Activated CD8-positive, alpha-beta T cell treated with anti-CD3 and anti-CD28 coated beads for 36 hours (primary cell): ENCODE data around the gene PTPRN2. TPM values are rescaled to one million over a fixed set of nuclear protein-coding genes. Genes with fewer than 3 reads are reported as not detected.

Source experiments
- ATAC-seq: fragments of 200-7000 bp; cut with Tn5 transposase; one replicate; pipeline ENCODE4 v1.10.0; 2021; ENCODE audit warnings: mild to moderate bottlenecking, moderate library complexity
- CTCF ChIA-PET: fragments of 350-600 bp; sonication (Branson Sonifier 250); formaldehyde crosslinking; loops from one replicate; lab custom pipeline; 2021; ENCODE audit warnings: antibody characterized with exemption; lab: Charles Lee
- POLR2A ChIA-PET: fragments of 350-600 bp; sonication (Branson Sonifier 250); formaldehyde crosslinking; loops from one replicate; lab custom pipeline; 2021; ENCODE audit warnings: antibody characterized with exemption; lab: Charles Lee
- DNase-seq: peaks from one replicate; pipeline ENCODE4 v3.0.0-alpha.2; 2020
- H3K27ac Mint-ChIP-seq: one replicate; pipeline ENCODE4 v1.8.0; 2021; ENCODE audit warnings: mild to moderate bottlenecking, mixed read lengths
- H3K27me3 Mint-ChIP-seq: one replicate; pipeline ENCODE4 v1.8.0; 2021; ENCODE audit warnings: mixed read lengths
- H3K36me3 Mint-ChIP-seq: one replicate; pipeline ENCODE4 v1.8.0; 2021; ENCODE audit warnings: low read depth, mixed read lengths
- H3K4me1 Mint-ChIP-seq: one replicate; pipeline ENCODE4 v1.8.0; 2021; ENCODE audit warnings: low read depth, mixed read lengths
- H3K4me3 Mint-ChIP-seq: one replicate; pipeline ENCODE4 v1.8.0; 2021; ENCODE audit warnings: mild to moderate bottlenecking, moderate library complexity, mixed read lengths
- H3K9me3 Mint-ChIP-seq: one replicate; pipeline ENCODE4 v1.8.0; 2021; ENCODE audit warnings: mixed read lengths
- intact Hi-C: fragments of 100-400 bp; cut with micrococcal nuclease; formaldehyde crosslinking; loops from one replicate; pipeline ENCODE4 v1.10.0; 2022
- total RNA-seq, 2 experiments: library from RNA; stranded (reverse); gene quantifications; one replicate each; pipeline ENCODE4 v1.2.3, GENCODE V29; 2021
- TF ChIP-seq, protein P1 (sequence below): fragments of 200-600 bp; IDR thresholded peaks from one replicate; pipeline ENCODE4 v1.8.0; 2022; ENCODE audit warnings: antibody characterized with exemption, mild to moderate bottlenecking

PTPRN2 gene
- total RNA-seq, 2 experiments from 2014 or later = 0.49 to 0.65 TPM

DNA sequence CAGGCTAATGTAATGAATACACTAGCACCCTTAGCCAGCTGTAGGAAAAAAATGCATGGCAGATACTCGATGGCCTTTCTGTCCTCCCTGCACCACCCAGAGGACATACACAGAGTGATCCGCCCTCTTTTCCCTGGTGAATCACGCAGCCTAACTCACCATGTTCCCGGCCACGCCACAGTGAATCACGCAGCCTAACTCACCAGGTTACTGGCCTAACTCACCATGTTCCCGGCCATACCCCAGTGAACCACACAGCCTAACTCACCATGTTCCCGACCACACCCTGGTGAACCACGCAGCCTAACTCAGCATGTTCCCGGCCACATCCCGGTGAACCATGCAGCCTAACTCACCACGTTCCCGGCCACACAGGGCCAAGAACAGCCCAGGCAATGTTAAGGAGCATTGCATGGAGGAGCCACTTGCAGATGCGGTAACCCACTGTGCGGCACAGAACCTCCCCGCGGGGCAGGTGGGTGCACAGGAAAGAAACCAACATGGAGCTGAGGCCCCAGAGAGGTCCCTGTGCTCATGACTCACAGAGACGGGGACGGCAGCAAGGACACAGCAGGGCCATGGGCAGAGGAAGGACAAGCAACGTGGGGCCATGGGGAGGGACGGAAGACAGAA, 742.3 kb downstream of the PTPRN2 start:
- Mint-ChIP-seq H3K36me3 (no peaks in the 10 kb centered on the region), H3K27me3 (no peaks in the 10 kb centered on the region), H3K4me1 (no peaks in the 10 kb centered on the region), H3K4me3 (no peak overlapping the region), H3K27ac (no peak overlapping the region), H3K9me3 (no peaks in the 10 kb centered on the region)
- ATAC-seq (no peak), DNase-seq (no peak)
- intact Hi-C loops = no loop called here
- CTCF ChIA-PET = no interaction called here
- POLR2A ChIA-PET = no interaction called here
- TF ChIP-seq, protein P1, sequence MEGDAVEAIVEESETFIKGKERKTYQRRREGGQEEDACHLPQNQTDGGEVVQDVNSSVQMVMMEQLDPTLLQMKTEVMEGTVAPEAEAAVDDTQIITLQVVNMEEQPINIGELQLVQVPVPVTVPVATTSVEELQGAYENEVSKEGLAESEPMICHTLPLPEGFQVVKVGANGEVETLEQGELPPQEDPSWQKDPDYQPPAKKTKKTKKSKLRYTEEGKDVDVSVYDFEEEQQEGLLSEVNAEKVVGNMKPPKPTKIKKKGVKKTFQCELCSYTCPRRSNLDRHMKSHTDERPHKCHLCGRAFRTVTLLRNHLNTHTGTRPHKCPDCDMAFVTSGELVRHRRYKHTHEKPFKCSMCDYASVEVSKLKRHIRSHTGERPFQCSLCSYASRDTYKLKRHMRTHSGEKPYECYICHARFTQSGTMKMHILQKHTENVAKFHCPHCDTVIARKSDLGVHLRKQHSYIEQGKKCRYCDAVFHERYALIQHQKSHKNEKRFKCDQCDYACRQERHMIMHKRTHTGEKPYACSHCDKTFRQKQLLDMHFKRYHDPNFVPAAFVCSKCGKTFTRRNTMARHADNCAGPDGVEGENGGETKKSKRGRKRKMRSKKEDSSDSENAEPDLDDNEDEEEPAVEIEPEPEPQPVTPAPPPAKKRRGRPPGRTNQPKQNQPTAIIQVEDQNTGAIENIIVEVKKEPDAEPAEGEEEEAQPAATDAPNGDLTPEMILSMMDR = no peak

DNA sequence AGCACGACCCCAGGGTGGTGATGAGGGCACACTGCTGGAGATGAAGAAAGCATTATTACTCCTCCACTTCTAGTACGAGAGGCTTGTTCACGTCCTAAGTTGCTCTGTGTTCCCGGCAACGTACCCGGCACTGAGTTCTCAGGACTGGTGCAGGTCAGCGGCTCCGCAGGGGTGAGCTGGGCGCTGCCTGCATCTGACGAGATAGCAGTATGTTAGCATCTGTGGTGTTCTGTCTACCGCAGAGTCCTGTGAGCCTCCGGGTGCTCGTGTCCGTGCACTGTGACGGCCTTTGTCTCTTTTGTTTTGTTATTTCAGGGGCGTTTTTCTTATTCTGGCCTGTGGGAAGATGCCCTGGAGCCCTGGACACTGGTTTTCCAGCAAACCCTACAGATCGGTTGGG, 743.0 kb downstream of the PTPRN2 start:
- no peak for ATAC-seq
- intact Hi-C loops = no loop called here
- ChIA-PET POLR2A (no interaction called here), CTCF (no interaction called here)
- H3K4me1 Mint-ChIP-seq = no peaks in the 10 kb centered on the region
- no peaks in the 10 kb centered on the region for H3K27me3 Mint-ChIP-seq
- TF ChIP-seq, protein P1 = no peak
- H3K9me3 Mint-ChIP-seq = no peaks in the 10 kb centered on the region
- no peaks in the 10 kb centered on the region for H3K36me3 Mint-ChIP-seq
- H3K27ac Mint-ChIP-seq = no peak overlapping the region
- DNase-seq = no peak
- no peak overlapping the region for H3K4me3 Mint-ChIP-seq

DNA sequence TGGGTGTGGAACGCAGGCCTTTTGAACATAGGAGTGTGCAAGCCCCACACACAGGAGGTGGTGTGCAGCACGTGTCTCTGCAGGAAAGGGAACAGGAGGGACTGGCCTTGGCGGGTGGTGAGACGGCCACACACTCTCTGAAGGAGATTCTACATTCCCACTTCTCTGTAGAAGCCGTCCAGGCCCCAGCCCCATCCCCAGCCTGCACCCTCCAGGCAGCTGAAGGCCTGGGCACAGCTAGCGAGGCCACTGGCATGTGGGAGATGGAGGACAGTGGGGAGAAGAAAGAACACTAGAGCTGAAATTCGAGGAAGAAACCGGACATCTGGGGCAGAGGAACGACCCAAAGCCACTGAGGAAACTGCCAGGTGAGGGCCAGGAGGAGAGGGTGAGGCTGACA, 743.5 kb downstream of the PTPRN2 start:
- ChIA-PET POLR2A (no interaction called here), CTCF (no interaction called here)
- no peaks in the 10 kb centered on the region for H3K4me1 Mint-ChIP-seq
- no peak overlapping the region for H3K27ac Mint-ChIP-seq
- no peak for ATAC-seq
- H3K9me3 Mint-ChIP-seq = no peaks in the 10 kb centered on the region
- no peaks in the 10 kb centered on the region for H3K36me3 Mint-ChIP-seq
- no peaks in the 10 kb centered on the region for H3K27me3 Mint-ChIP-seq
- TF ChIP-seq, protein P1 = no peak
- intact Hi-C loops = no loop called here
- no peak overlapping the region for H3K4me3 Mint-ChIP-seq
- no peak for DNase-seq

DNA sequence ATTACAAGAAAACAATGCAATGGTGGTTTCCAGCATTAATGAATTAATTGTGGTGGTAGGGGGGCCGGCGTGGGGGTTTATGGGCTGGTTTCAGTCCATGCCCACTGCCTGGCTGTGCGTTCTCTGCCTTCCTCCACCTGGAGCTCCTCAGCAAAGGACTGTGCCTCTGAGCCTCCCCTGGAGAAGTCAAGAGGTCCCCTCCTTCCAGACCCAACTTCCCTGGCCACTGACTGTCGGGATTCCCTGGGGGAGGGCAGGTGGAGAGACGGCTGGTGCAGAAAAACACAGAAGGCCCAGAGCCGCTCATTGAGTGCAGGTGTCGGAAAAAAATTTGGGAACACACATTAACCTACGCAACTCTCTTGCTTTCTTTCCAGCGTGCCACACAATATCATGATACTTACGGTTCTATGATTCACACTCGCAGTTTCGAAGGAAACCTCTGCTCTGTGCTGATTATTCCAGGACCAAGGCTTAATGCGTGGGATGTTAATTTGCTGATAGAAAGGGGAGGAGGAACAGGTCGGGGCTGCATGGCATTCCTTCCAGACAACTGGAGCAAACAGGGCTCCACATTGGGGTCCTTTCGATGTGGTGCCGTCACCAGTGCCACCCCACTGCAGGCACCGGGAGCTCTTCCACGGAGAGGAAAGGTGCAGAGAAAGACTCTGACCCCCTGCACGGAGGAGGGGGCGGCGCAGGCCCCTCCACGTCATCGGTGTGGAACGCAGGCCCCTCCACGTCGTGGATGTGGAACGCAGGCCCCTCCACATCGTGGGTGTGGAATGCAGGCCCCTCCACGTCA, 744.1 kb downstream of the PTPRN2 start:
- no peaks in the 10 kb centered on the region for H3K9me3 Mint-ChIP-seq
- intact Hi-C loops = no loop called here
- ATAC-seq = no peak
- ChIA-PET CTCF (no interaction called here), POLR2A (no interaction called here)
- no peaks in the 10 kb centered on the region for H3K27me3 Mint-ChIP-seq
- TF ChIP-seq, protein P1 = no peak
- H3K27ac Mint-ChIP-seq = no peak overlapping the region
- H3K4me3 Mint-ChIP-seq = no peak overlapping the region
- DNase-seq = no peak
- H3K4me1 Mint-ChIP-seq = no peaks in the 10 kb centered on the region
- no peaks in the 10 kb centered on the region for H3K36me3 Mint-ChIP-seq

DNA sequence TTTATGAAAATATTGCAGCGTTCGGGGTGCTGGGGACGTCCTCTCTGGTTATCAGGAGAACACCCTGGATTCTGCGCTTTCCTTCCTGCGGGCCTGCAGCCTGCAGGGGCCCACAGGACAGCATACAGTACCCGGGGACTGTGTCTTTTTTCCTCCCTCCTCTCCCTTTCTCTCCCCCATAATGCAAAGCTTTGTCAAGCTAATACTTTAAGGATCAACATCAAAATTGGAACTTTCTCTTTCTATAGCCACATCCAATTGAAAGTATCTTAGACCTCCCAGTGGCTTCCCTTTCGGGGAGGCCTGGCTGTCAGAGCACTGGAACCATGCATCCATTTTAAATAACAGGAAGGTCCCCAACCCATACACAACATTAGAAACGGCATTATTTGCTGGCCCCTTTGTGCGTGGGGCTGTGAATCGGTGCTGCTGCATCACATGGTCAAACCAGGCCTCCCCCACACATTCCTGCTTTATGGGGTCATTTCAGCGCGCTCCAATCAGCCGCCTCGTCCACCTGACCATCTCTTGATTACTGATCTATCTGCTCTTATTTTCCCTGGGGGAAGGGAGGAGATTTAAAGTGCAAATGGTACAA, 745.8 kb downstream of the PTPRN2 start:
- intact Hi-C loops = no loop called here
- no peak overlapping the region for H3K27ac Mint-ChIP-seq
- TF ChIP-seq, protein P1 = no peak
- ATAC-seq = no peak
- no peaks in the 10 kb centered on the region for H3K4me1 Mint-ChIP-seq
- H3K9me3 Mint-ChIP-seq = no peaks in the 10 kb centered on the region
- no peaks in the 10 kb centered on the region for H3K36me3 Mint-ChIP-seq
- no peak overlapping the region for H3K4me3 Mint-ChIP-seq
- CTCF ChIA-PET = no interaction called here
- DNase-seq = no peak
- POLR2A ChIA-PET = no interaction called here
- H3K27me3 Mint-ChIP-seq = no peaks in the 10 kb centered on the region
